ACHN (cell line): ENCODE measurements around the gene DCUN1D4.
A peak's percentile ranks its signal among the peaks of the same experiment; 100 is the strongest.

Source experiments
- DNase-seq: peaks from one replicate; pipeline ENCODE4 v3.0.0-alpha.2; 2015
- in situ Hi-C: cut with HindIII; loops from 2 replicates; pipeline ENCODE4 v1.10.0; 2017; ENCODE audit warnings: low sequenced_read_pairs, low pct_ligation_motif_present, low pct_unique_long_range_greater_than_20kb

DCUN1D4 gene

GRCh38 chr4:51842554-51843308 lies at the start of gene DCUN1D4:
Gene DCUN1D4, plus strand, starts transcription at chr4:51843153. Its CDS starts 90 bp downstream, at chr4:51843243.
- DNase-seq = peak; percentile 98
- in situ Hi-C loops = no loop called here

DNA sequence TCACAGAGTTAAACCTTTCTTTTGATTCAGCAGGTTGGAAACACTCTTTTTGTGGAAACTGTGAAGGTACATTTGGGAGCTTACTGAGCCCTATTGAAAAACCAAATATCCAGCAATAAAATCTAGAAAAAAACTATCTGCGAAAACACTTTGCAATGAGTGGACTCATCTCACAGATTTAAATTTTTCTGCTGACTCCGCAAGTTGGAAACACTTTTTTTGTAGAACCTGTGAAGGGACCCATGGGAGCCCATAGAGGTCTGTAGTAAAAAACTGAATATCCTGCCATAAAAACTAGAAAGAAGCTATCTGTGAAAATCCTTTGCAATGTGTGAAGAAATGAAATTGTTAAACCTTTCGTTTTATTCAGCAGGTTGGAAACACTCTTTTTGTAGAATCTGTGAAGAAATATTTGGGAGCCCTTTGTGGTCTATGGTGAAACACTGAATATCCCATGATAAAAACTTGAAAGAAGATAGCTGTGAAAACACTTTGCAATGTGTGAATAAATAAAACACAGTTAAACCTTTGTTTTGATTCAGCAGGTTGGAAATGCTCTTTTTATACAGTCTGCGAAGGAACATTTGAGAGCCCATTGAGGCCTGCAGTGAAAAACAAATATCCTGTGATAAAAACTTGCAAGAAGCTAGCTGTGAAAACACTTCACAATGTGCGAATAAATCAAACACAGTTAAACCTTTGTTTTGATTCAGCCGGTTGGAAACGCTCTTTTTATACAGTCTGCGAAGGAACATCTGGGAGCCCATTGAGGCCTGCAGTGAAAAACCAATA lies 22.3 kb upstream of the DCUN1D4 start:
- in situ Hi-C loops = no loop called here
- no peak for DNase-seq

DNA sequence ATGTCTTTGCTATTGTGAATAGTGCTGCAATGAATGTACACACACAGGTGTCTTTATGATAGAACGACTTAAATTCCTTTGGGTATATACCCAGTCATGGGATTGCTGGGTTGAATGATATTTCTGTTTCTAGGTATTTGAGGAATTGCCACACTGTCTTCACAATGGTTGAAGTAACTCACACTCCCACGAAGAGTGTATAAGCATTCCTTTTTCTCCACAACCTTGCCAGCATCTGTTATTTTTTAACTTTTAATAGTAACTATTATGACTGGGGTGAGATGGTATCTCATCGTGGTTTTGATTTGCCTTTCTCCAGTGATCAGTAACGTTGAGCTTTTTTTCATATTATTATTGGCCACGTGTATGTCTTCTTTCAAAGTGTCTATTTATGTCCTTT lies 17.6 kb upstream of the DCUN1D4 start:
- peak; percentile 79 for DNase-seq
- in situ Hi-C loops = no loop called here

- in situ Hi-C loops = no loop called here
- DNase-seq = no peak
Observed at GRCh38 chr4:51830156-51830720, 12.7 kb upstream of the DCUN1D4 start.

GRCh38 chr4:51831133-51831532 lies 11.8 kb upstream of the DCUN1D4 start:
- in situ Hi-C loops = no loop called here
- peak; percentile 54 for DNase-seq

GRCh38 chr4:51833236-51833635 lies 9.7 kb upstream of the DCUN1D4 start:
- in situ Hi-C loops = no loop called here
- no peak for DNase-seq

- in situ Hi-C loops = no loop called here
- DNase-seq = no peak
Observed at GRCh38 chr4:51835079-51835478, 7.9 kb upstream of the DCUN1D4 start.

GRCh38 chr4:51835855-51836254 lies 7.1 kb upstream of the DCUN1D4 start:
- DNase-seq = no peak
- in situ Hi-C loops = no loop called here

DNA sequence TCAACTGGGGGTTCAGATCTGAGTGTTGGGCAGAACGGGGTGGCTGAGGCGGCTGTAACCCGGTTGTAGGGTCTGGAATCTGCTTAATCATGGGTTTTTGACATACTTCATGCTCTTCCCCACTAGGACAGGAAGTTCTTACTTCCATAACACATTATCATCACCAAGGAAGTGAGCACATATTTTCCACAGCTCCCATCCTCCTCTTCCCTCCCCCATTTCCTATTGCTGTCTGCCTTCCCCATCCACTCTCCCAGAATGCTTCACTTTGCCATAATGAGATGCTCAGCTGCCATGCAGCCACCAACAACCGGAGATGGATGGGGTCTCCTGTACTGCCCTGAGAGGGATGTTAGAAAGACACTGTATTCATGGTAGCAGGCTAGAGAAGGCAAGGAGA lies 6.4 kb upstream of the DCUN1D4 start:
- no peak for DNase-seq
- in situ Hi-C loops = no loop called here

- in situ Hi-C loops = no loop called here
- no peak for DNase-seq
Observed at GRCh38 chr4:51840781-51841180, 2.2 kb upstream of the DCUN1D4 start.

DNA sequence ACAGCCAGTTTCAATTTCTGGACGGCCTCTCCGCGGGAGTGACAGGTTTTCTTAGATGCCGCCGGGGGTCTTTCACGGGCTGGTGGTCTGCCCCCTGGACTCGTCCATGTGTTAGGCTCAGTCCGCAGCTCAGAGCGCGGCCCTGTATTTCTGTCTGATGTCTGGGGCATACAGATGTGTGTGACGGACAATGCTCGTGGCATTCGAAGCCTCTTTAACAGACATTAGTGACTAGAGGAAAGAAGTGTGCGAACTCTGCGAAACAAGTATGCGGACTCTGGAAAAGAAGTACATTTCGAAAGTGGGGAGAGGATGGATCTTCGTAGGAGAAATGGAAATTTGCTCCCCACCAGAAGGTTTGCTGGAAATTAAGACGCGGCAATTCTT lies 793 bp upstream of the DCUN1D4 start:
- in situ Hi-C loops = no loop called here
- DNase-seq = peak; percentile 31

DNA sequence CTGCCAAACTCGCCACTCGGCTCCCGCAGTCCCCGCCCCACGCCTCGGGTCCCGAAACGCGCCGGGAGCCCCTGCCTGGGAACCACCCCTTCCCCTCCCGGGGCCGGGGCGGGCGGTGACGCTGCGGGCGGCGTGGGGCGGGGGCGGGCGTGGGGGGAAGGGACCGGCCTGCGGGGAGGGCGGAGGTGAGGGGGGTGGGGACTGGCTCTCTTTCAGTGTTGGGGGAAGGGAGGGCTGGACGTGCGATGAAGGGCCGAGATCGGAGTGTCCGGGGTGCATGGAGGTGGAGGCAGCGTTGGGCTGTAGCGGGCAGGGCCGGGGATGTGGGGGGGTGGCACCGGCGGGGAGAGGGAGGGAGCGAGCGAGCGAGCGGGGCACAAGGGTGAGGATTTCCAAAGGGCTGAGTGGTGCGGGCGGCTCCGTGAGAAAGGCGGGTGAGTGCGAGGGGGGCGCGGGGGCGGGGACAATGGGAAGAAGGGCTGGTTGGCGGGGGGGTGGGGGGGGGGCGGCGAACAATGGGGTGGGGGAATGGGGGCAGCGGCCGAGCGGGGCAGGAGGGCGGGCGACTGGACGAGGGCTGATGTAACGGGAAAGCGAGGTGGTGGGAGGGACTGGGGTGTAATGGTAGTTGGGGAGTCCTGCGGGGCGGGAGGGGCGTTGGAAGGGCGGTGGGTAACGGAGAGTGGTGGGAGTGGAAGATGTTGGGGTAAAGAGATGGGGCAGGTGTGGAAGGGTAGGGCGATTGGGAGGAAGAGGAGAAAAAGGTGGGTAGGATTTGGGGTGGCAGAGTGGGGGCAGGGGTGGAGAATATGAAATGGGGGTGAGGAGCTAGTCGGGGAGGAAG lies 578 bp downstream of the DCUN1D4 start:
- DNase-seq = peak; percentile 70
- in situ Hi-C loops = no loop called here

DNA sequence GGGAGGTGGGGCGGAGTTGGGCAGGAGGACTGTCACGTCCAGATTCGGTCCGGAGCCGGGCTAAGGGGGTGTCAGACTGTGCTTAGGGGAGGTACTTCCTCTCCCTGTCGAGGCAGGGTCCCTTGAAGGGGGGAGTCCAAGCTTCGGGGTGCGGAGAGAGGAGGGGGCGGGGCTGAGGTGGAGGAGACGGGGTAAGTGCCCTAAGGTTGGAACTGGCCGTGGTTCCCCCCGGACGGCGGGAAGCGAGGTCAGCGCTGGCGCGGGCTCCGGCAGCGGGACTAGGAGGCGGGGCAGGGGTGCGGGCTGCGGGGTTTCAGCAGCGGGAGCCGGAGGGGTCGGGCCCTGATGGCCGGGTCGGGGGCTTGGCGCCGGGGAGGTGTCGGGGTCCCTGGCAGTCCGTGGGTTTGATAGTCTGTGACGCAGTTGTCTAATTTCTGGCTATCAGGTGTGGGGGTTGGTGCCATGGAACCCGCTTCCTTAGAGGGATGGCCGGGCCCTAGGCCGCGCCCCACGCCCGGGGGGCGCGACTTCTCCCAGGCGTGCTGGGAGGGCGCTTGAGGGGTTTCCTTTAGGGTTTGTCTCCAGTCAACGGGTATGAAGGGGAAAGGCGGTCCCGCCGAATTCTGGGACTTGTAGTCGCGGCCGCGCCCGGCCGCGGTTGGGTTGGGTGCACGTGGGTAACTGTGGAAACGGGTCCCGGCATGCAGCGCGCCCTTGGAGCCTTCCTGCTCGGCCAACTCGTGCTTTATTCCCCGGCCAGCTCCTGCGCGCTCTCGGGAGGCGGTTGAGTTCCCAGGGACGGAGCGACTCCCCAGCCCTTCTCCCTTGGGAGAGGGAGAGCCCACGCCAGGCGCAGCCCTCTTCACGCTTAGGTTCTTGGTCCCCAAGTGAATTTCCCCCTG lies 1.5 kb downstream of the DCUN1D4 start:
- DNase-seq = peak; percentile 93
- in situ Hi-C loops = no loop called here

DNA sequence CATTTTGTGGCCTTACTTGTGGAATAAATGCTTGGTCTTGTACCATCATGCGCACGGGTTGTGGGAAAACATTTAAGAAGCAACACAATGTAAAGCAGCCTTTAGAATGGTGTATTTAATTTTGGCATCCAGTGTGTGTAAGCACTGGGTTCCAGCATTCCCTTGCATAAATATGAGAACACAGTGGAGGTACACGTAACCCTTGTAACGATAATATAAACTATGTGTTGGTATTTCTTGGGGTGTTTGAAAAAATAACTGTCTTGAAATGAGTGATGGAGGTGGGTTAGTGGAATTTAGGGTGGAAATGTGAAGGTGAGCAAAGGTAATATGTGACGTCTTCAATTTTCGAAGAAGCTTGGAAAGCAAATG lies 2.1 kb downstream of the DCUN1D4 start:
- DNase-seq = no peak
- in situ Hi-C loops = no loop called here

DNA sequence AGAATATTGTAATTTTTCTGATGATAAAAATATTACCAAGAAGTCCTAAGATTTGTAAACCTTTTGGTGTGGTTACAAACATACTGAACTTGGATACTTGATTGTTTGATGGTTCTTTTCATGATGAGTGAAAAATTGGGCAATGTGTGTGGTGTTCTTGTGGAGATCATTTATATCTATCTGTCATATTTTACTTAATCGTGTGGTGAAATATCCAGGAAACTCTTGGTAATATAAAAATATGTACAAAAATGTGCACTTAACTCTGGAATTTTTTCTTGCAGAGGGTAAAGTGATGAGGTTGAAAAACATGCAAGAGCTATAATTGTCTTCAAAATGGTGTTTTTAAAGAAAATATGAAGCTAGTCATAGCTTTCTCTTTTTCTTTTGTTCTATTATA lies 2.8 kb downstream of the DCUN1D4 start:
- no peak for DNase-seq
- in situ Hi-C loops = no loop called here

DNA sequence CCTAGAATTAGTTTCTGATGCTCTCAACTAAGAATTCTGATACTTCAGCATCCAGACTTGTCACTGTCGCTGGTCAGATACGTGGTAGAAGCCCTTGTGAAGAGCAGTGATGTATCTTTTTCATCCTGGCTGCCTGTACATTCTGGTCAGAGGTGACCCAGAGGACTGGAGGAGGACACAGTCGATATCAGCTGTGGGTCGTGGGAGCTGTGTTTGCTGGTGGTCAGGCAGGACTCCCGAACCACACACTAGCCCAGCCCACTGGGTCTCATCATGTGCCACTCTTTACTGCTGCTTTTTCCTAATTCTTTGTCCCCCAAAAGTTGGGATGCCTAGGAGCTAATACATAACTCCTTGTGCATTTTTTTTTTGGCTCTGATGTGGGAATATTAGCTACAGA lies 6.5 kb downstream of the DCUN1D4 start:
- in situ Hi-C loops = no loop called here

GRCh38 chr4:51850294-51850693 lies 7.3 kb downstream of the DCUN1D4 start:
- in situ Hi-C loops = no loop called here
- no peak for DNase-seq

More for the DNA sequence above, 6.5 kb downstream of the DCUN1D4 start:
- DNase-seq = no peak
